ENCODE measurements around the gene ZNF408.

- TF ChIP-seq, protein P1, sequence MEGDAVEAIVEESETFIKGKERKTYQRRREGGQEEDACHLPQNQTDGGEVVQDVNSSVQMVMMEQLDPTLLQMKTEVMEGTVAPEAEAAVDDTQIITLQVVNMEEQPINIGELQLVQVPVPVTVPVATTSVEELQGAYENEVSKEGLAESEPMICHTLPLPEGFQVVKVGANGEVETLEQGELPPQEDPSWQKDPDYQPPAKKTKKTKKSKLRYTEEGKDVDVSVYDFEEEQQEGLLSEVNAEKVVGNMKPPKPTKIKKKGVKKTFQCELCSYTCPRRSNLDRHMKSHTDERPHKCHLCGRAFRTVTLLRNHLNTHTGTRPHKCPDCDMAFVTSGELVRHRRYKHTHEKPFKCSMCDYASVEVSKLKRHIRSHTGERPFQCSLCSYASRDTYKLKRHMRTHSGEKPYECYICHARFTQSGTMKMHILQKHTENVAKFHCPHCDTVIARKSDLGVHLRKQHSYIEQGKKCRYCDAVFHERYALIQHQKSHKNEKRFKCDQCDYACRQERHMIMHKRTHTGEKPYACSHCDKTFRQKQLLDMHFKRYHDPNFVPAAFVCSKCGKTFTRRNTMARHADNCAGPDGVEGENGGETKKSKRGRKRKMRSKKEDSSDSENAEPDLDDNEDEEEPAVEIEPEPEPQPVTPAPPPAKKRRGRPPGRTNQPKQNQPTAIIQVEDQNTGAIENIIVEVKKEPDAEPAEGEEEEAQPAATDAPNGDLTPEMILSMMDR (IDR thresholded peaks at IDR 0.05; ENCODE audit: low read length), result no peak
- TF ChIP-seq EZH2 (IDR thresholded peaks at IDR 0.05; ENCODE audit: borderline replicate concordance, low read length), result no peak
Observed at GRCh38 chr11:46696212-46696558, 4.6 kb upstream of the ZNF408 start.
